ENCODE results near the gene FBLN5. TPM values are rescaled to one million over a fixed set of nuclear protein-coding genes. Genes with fewer than 3 reads are reported as not detected.

The FBLN5 gene, protein sequence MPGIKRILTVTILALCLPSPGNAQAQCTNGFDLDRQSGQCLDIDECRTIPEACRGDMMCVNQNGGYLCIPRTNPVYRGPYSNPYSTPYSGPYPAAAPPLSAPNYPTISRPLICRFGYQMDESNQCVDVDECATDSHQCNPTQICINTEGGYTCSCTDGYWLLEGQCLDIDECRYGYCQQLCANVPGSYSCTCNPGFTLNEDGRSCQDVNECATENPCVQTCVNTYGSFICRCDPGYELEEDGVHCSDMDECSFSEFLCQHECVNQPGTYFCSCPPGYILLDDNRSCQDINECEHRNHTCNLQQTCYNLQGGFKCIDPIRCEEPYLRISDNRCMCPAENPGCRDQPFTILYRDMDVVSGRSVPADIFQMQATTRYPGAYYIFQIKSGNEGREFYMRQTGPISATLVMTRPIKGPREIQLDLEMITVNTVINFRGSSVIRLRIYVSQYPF
- not detected for polyA plus RNA-seq (2013, experiment 1 of 4)
- polyA plus RNA-seq (2013, experiment 2 of 4), result 0.28 TPM
- 0.48 TPM for polyA plus RNA-seq (2013, experiment 3 of 4)
- 1.1 TPM for polyA plus RNA-seq (2013, experiment 4 of 4)

DNA sequence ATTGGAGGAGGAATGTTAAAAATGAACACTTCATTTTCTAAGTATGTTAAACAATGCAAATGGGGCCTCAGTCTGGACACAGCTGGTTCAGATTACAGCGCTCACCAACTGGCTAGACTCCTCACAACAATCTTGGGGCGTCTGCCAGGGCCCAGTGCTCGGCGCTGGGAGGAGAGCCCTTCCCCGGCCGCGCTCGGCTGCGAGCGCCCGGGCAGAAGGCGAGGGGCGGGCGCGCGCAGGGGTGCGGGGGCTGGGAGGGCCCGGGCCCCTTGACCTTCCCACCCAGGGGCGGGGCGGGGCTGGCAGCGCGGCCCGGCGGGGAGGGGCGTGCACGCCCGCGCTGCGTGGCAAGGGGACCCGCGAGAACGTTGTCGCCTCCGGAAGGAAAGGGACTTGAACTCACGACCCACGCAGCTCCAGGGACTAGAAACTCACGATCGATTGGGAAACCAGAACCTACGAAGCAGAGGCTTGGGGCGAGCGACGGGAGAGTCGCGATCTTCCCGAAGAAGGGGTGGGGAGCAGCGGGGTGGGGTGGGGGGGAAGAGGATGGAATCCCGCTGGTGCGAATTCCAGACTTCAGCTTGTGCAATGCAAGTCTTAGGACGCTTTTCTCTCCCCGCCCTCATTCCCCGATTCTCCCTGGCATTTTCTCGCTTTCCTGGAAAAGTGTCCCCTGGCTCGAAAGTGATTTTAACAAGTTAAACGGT lies at the start of gene FBLN5:
Gene FBLN5 (minus strand): TSS at position 220 of the 710 bp plus-strand sequence. CDS start 465 bp downstream, outside the sequence.
- H3K4me1 ChIP-seq (ENCODE audit: control insufficient read depth, insufficient read depth, low read length), result peaks cover 15% of the 10 kb centered on the region
- no peaks in the 10 kb centered on the region for H3K9me3 ChIP-seq (ENCODE audit: control insufficient read depth, low read length)
- peak within 1 kb of the TSS; percentile 35 for H3K4me3 ChIP-seq (ENCODE audit: insufficient read depth, low read depth, low read length)
- H3K27ac ChIP-seq (ENCODE audit: insufficient read depth, low read depth, low read length, poor library complexity, severe bottlenecking), result no peak within 1 kb of the TSS
- H3K27me3 ChIP-seq (ENCODE audit: control insufficient read depth, insufficient read depth, low read length, poor library complexity, severe bottlenecking), result peaks cover 42% of the 10 kb centered on the region
- no peaks in the 10 kb centered on the region for H3K36me3 ChIP-seq (ENCODE audit: control insufficient read depth, insufficient read depth, low read length)
- WGBS, 2 experiments, result 1% methylated on average over 54 of the region's 54 CpGs

DNA sequence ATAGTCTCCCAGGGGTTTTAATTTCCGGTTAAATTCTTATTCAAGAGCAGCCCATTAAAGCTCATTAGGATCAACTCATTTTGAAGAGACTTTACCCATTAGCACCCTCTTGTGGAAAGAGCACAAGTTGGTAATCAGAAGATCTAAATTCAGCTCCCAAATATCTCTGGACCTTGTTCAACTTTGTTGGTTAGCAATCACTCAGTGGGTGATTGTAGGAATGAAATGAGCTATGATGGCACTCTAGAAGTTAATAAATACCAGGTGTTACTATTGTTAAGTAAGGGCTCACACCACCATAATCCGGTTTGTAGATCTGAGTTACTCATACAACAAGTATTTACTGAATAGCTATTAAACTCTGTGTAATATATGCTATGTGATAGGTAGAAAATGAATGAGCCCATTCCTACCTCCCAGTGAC lies 49.5 kb upstream of the FBLN5 start:
- H3K4me1 ChIP-seq (ENCODE audit: control insufficient read depth, insufficient read depth, low read length), result no peaks in the 10 kb centered on the region
- WGBS, 2 experiments, result 83 to 85% methylated on average over 1 of the region's 2 CpGs
- peaks cover 9% of the 10 kb centered on the region for H3K36me3 ChIP-seq (ENCODE audit: control insufficient read depth, insufficient read depth, low read length)
- H3K4me3 ChIP-seq (ENCODE audit: insufficient read depth, low read depth, low read length), result no peak overlapping the region
- H3K27me3 ChIP-seq (ENCODE audit: control insufficient read depth, insufficient read depth, low read length, poor library complexity, severe bottlenecking), result no peaks in the 10 kb centered on the region
- H3K9me3 ChIP-seq (ENCODE audit: control insufficient read depth, low read length), result no peaks in the 10 kb centered on the region
- H3K27ac ChIP-seq (ENCODE audit: insufficient read depth, low read depth, low read length, poor library complexity, severe bottlenecking), result no peak overlapping the region

DNA sequence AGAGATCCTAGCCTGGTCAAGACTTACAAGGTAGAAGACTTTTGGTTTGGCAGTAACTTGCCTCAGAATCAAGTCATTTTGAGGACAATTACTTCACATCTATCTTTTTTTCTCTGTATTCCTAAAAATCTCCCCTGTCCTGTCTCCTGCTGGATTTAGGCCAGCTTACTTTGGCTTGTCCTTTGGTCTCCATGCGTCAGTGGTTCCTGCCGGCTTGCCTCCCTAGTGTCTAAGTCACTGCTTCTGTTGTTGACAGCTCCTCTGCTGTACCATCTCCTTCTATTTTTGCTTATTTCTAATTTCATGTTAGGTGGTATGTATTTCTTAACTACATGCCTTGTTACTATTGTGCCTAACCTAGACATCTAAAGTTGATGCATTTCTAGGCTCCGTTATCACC lies 39.7 kb upstream of the FBLN5 start:
- peaks cover 23% of the 10 kb centered on the region for H3K36me3 ChIP-seq (ENCODE audit: control insufficient read depth, insufficient read depth, low read length)
- WGBS, 2 experiments, result 91 to 95% methylated on average over 3 of the region's 3 CpGs

DNA sequence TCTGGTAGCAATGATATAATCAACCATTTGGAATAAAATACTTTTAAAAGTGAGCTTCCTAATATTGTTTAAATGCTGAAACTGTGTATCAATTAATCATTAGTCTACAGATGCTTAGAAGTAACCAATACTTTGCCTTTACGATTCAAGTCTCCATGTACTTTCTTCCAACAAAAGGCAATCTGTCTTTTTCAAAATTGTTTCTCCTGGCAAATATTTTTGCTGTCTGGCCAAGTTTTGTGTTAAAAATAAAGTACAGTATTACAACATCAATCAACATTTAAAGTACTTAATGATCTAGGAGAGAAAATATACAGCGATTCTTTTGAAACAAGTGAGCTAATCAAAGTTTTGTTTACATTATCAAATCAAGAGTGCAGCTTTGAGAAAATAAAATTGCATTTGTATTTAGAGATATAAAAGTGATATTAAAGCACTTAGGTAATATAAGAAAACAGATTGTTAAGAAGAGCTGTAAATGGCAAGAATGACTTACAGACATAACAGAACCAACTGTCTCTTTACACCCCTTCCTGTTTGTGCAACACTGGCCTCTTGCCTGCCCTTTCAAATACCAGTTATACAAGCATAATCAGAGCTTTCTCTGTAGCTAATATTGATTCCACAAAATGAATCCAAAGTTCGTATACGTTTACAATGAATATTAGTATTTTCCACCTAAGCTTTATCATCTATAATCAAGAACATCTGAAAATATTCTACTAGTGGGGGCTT lies 38.2 kb upstream of the FBLN5 start:
- Histone ChIP-seq H3K9me3 (ENCODE audit: control insufficient read depth, low read length) (no peaks in the 10 kb centered on the region), H3K27ac (ENCODE audit: insufficient read depth, low read depth, low read length, poor library complexity, severe bottlenecking) (no peak overlapping the region), H3K4me3 (ENCODE audit: insufficient read depth, low read depth, low read length) (no peak overlapping the region), H3K4me1 (ENCODE audit: control insufficient read depth, insufficient read depth, low read length) (no peaks in the 10 kb centered on the region), H3K36me3 (ENCODE audit: control insufficient read depth, insufficient read depth, low read length) (peaks cover 23% of the 10 kb centered on the region), H3K27me3 (ENCODE audit: control insufficient read depth, insufficient read depth, low read length, poor library complexity, severe bottlenecking) (no peaks in the 10 kb centered on the region)
- 89 to 98% methylated on average over 1 to 4 of the region's 4 CpGs for WGBS, 2 experiments

More for the DNA sequence above, 39.7 kb upstream of the FBLN5 start:
- H3K4me1 ChIP-seq (ENCODE audit: control insufficient read depth, insufficient read depth, low read length), result no peaks in the 10 kb centered on the region
- H3K9me3 ChIP-seq (ENCODE audit: control insufficient read depth, low read length), result no peaks in the 10 kb centered on the region
- no peaks in the 10 kb centered on the region for H3K27me3 ChIP-seq (ENCODE audit: control insufficient read depth, insufficient read depth, low read length, poor library complexity, severe bottlenecking)
- no peak overlapping the region for H3K4me3 ChIP-seq (ENCODE audit: insufficient read depth, low read depth, low read length)
- H3K27ac ChIP-seq (ENCODE audit: insufficient read depth, low read depth, low read length, poor library complexity, severe bottlenecking), result no peak overlapping the region

DNA sequence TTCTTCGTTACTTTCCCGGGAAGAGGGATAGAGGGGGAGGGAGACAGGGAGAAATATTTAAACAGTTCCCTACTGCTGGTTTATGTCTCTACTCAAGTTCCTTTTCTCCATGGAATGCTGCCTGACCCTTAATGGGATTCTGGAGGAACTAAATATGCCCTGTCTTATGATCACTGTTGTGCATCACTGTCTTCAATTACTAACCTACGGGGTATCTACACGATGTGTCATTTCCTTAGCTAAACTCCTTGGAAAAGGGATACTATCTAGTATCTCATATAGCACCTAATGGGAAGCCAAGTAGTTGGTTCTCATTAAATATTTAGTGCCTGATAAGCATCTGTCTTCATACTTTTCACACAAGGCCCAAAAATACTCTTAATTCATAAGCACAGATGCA lies 37.5 kb upstream of the FBLN5 start:
- Histone ChIP-seq H3K4me1 (ENCODE audit: control insufficient read depth, insufficient read depth, low read length) (no peaks in the 10 kb centered on the region), H3K27me3 (ENCODE audit: control insufficient read depth, insufficient read depth, low read length, poor library complexity, severe bottlenecking) (no peaks in the 10 kb centered on the region), H3K36me3 (ENCODE audit: control insufficient read depth, insufficient read depth, low read length) (peaks cover 23% of the 10 kb centered on the region), H3K4me3 (ENCODE audit: insufficient read depth, low read depth, low read length) (no peak overlapping the region), H3K27ac (ENCODE audit: insufficient read depth, low read depth, low read length, poor library complexity, severe bottlenecking) (no peak overlapping the region), H3K9me3 (ENCODE audit: control insufficient read depth, low read length) (no peaks in the 10 kb centered on the region)
- 93 to 100% methylated on average over 4 of the region's 4 CpGs for WGBS, 2 experiments

DNA sequence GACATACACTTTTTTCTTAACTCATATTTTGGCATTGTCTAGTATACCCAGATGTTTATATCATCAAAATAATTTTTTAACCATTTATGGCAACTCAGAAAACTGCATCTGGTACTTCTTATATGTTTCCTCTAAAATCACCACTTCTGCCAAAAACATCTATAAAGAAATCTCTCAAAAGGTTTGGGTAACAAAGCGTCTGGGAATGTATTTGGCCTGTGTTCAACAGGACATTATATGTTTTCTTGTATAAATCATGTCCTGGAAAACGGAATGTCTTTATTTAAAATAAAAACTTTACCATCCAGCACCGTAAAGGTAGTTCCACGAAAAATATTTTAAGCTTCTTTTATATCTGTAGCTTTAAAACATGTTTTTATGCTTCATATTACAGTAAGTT lies 36.1 kb upstream of the FBLN5 start:
- H3K36me3 ChIP-seq (ENCODE audit: control insufficient read depth, insufficient read depth, low read length), result peaks cover 23% of the 10 kb centered on the region
- H3K9me3 ChIP-seq (ENCODE audit: control insufficient read depth, low read length), result no peaks in the 10 kb centered on the region
- no peaks in the 10 kb centered on the region for H3K27me3 ChIP-seq (ENCODE audit: control insufficient read depth, insufficient read depth, low read length, poor library complexity, severe bottlenecking)
- 88% methylated on average over 2 of the region's 4 CpGs; no CpG with 5 or more reads in 1 of the 2 experiments for WGBS, 2 experiments
- no peaks in the 10 kb centered on the region for H3K4me1 ChIP-seq (ENCODE audit: control insufficient read depth, insufficient read depth, low read length)
- no peak overlapping the region for H3K27ac ChIP-seq (ENCODE audit: insufficient read depth, low read depth, low read length, poor library complexity, severe bottlenecking)
- no peak overlapping the region for H3K4me3 ChIP-seq (ENCODE audit: insufficient read depth, low read depth, low read length)

DNA sequence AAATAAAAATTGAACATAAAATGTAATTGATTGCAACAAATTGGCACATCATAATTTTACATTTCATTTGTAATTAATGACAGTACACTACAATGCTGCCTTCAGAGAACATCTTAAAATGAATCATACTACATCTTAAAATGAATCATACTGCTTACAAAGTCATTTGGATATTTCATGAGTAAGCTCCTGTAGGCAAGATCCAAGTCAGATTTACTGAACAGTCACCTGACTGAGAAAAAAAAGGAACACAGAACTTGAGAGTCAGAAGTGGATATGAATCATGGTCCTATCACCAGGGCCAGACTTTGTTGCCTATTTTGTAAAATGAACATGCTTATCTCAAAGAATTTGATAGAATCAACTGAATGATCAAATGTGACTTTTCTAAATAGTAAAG lies 32.7 kb upstream of the FBLN5 start:
- H3K4me1 ChIP-seq (ENCODE audit: control insufficient read depth, insufficient read depth, low read length), result no peaks in the 10 kb centered on the region
- H3K27ac ChIP-seq (ENCODE audit: insufficient read depth, low read depth, low read length, poor library complexity, severe bottlenecking), result no peak overlapping the region
- no peak overlapping the region for H3K4me3 ChIP-seq (ENCODE audit: insufficient read depth, low read depth, low read length)
- peaks cover 4% of the 10 kb centered on the region for H3K36me3 ChIP-seq (ENCODE audit: control insufficient read depth, insufficient read depth, low read length)
- no peaks in the 10 kb centered on the region for H3K27me3 ChIP-seq (ENCODE audit: control insufficient read depth, insufficient read depth, low read length, poor library complexity, severe bottlenecking)
- H3K9me3 ChIP-seq (ENCODE audit: control insufficient read depth, low read length), result no peaks in the 10 kb centered on the region

DNA sequence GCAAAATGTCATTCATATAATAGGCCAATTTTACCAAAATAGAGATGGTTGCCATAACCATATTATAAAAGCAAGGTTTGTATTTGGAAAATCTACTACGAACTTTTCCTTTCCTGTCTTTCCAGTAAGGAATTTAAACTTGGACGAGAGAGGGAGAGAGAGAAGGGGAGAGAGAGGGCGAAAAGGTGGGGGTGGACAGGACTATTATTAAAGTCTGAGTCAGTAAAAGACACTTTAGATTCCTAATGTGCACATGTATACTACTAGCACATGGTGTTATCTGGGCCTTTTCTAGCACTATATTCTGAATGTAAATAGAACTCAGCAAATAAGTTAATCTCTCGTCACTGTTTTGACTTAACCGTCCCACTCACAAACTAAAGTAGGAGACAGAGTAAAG lies 30.4 kb upstream of the FBLN5 start:
- Histone ChIP-seq H3K9me3 (ENCODE audit: control insufficient read depth, low read length) (no peaks in the 10 kb centered on the region), H3K27me3 (ENCODE audit: control insufficient read depth, insufficient read depth, low read length, poor library complexity, severe bottlenecking) (no peaks in the 10 kb centered on the region), H3K4me1 (ENCODE audit: control insufficient read depth, insufficient read depth, low read length) (no peaks in the 10 kb centered on the region), H3K4me3 (ENCODE audit: insufficient read depth, low read depth, low read length) (no peak overlapping the region), H3K27ac (ENCODE audit: insufficient read depth, low read depth, low read length, poor library complexity, severe bottlenecking) (no peak overlapping the region), H3K36me3 (ENCODE audit: control insufficient read depth, insufficient read depth, low read length) (peaks cover 11% of the 10 kb centered on the region)
- WGBS, 2 experiments, result 94 to 98% methylated on average over 5 of the region's 5 CpGs

DNA sequence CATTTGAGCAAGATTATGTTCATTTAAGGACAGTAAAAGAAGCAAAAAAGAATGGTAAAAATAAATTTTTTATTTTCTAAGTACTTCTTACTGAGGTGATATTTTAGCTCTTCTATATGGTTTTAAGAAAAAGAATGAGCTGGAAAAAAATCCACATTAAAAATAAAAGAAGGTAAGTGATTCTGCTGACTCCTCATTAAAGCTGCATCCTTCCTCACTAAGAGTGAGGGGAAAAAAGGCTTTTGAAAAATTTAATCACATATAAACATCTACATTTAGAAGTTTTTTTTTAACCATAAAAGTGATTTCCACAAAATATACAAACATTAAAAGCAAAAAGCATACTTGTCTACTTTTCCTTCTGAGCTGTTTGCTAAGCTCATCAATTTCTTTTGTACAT lies 28.3 kb upstream of the FBLN5 start:
- Histone ChIP-seq H3K27me3 (ENCODE audit: control insufficient read depth, insufficient read depth, low read length, poor library complexity, severe bottlenecking) (no peaks in the 10 kb centered on the region), H3K4me3 (ENCODE audit: insufficient read depth, low read depth, low read length) (no peak overlapping the region), H3K4me1 (ENCODE audit: control insufficient read depth, insufficient read depth, low read length) (no peaks in the 10 kb centered on the region), H3K27ac (ENCODE audit: insufficient read depth, low read depth, low read length, poor library complexity, severe bottlenecking) (no peak overlapping the region), H3K9me3 (ENCODE audit: control insufficient read depth, low read length) (no peaks in the 10 kb centered on the region), H3K36me3 (ENCODE audit: control insufficient read depth, insufficient read depth, low read length) (peaks cover 17% of the 10 kb centered on the region)

Data from ectodermal cell (in vitro differentiated cells).